ENCODE results near the gene TXNIP. TPM values are rescaled to one million over a fixed set of nuclear protein-coding genes. Genes with fewer than 3 reads are reported as not detected.

Gene TXNIP
- total and polyA plus RNA-seq, 8 donors = 280 to 539 (median 379) TPM

- Histone ChIP-seq H3K4me3 (peak overlapping the region; percentile 64 to 96), H3K27ac (peak overlapping the region; percentile 92), H3K4me1 (peaks cover 15 to 74% of the 10 kb centered on the region in 2 donors), H3K9me3 (no peaks in the 10 kb centered on the region), H3K27me3 (no peaks in the 10 kb centered on the region), H3K36me3 (peaks cover 0 to 40% of the 10 kb centered on the region in 2 donors)
- no peak for TF ChIP-seq CTCF (IDR thresholded peaks at IDR 0.05)
- intact Hi-C loops (cut with DNase I) = no loop called here
- no peak for ATAC-seq
- DNase-seq = peak in 1 of 4 donors; percentile 28
Observed at GRCh38 chr1:145993618-145994390, 2.6 kb downstream of the TXNIP start.

GRCh38 chr1:145992958-145993617 lies 3.3 kb downstream of the TXNIP start:
- intact Hi-C loops (cut with DNase I) = no loop called here
- Histone ChIP-seq H3K4me3 (peak overlapping the region; percentile 64 to 96), H3K4me1 (peaks cover 15 to 73% of the 10 kb centered on the region in 2 donors), H3K27ac (peak overlapping the region; percentile 92), H3K9me3 (no peaks in the 10 kb centered on the region), H3K27me3 (no peaks in the 10 kb centered on the region), H3K36me3 (peaks cover 0 to 40% of the 10 kb centered on the region in 2 donors)
- ATAC-seq (no peak), DNase-seq (no peak)
- no peak for TF ChIP-seq CTCF (IDR thresholded peaks at IDR 0.05)

- no peak for TF ChIP-seq CTCF (IDR thresholded peaks at IDR 0.05)
- H3K4me1 ChIP-seq = peaks cover 15 to 73% of the 10 kb centered on the region in 2 donors
- intact Hi-C loops (cut with DNase I) = no loop called here
- DNase-seq (peak in 1 of 4 donors; percentile 25), ATAC-seq (no peak)
- peak overlapping the region; percentile 64 to 96 for H3K4me3 ChIP-seq
- peaks cover 0 to 40% of the 10 kb centered on the region in 2 donors for H3K36me3 ChIP-seq
- H3K27ac ChIP-seq = peak overlapping the region; percentile 92
- no peaks in the 10 kb centered on the region for H3K27me3 ChIP-seq
- H3K9me3 ChIP-seq = no peaks in the 10 kb centered on the region
Observed at GRCh38 chr1:145992502-145992936, 3.9 kb downstream of the TXNIP start.

GRCh38 chr1:145991735-145992412 lies 4.5 kb downstream of the TXNIP start:
- Histone ChIP-seq H3K36me3 (peaks cover 0 to 40% of the 10 kb centered on the region in 2 donors), H3K4me1 (peaks cover 15 to 73% of the 10 kb centered on the region in 2 donors), H3K4me3 (peak overlapping the region in 1 of 2 donors; percentile 96), H3K27ac (peak overlapping the region; percentile 92), H3K27me3 (no peaks in the 10 kb centered on the region), H3K9me3 (no peaks in the 10 kb centered on the region)
- peak in 1 of 4 donors; percentile 38 for DNase-seq
- no peak for TF ChIP-seq CTCF (IDR thresholded peaks at IDR 0.05)
- ATAC-seq = peak; percentile 23
- intact Hi-C loops (cut with DNase I) = no loop called here
